DMS79 treated with DMSO at 0.1 percent for 48 hours (cell line): Measurements from ENCODE around the gene NUBP2.

Source experiments
- DNase-seq: peaks from one replicate; lab custom pipeline; 2025; lab: John Stamatoyannopoulos, UW

NUBP2 gene

GRCh38 chr16:1782408-1783264 lies at the start of gene NUBP2, which contains the start of gene SPSB3:
Gene NUBP2 (plus strand): TSS chr16:1782960. CDS start chr16:1783021, 61 bp downstream.
Gene SPSB3 (minus strand): TSS chr16:1782571. CDS start chr16:1781483, 1,088 bp downstream.
- peak; percentile 97 for DNase-seq

GRCh38 chr16:1734123-1734522 lies 48.6 kb upstream of the NUBP2 start:
- no peak for DNase-seq

GRCh38 chr16:1734816-1735215 lies 47.9 kb upstream of the NUBP2 start:
- no peak for DNase-seq

GRCh38 chr16:1740234-1740633 lies 42.5 kb upstream of the NUBP2 start:
- DNase-seq: no peak

GRCh38 chr16:1740781-1741490 lies 41.8 kb upstream of the NUBP2 start:
- DNase-seq: no peak

- no peak for DNase-seq
These were observed 41.1 kb upstream of the NUBP2 start for GRCh38 chr16:1741553-1742165.

GRCh38 chr16:1743376-1744337 lies 39.1 kb upstream of the NUBP2 start:
- no peak for DNase-seq

- DNase-seq: no peak
These were observed 38.4 kb upstream of the NUBP2 start for GRCh38 chr16:1744338-1744840.

- no peak for DNase-seq
These were observed 37.4 kb upstream of the NUBP2 start for GRCh38 chr16:1745181-1745899.

GRCh38 chr16:1745900-1746692 lies 36.7 kb upstream of the NUBP2 start:
- DNase-seq: no peak

GRCh38 chr16:1746693-1747195 lies 36.0 kb upstream of the NUBP2 start:
- DNase-seq: no peak

GRCh38 chr16:1747934-1748333 lies 34.8 kb upstream of the NUBP2 start:
- DNase-seq: no peak

- DNase-seq: no peak
These were observed 33.3 kb upstream of the NUBP2 start for GRCh38 chr16:1749152-1750117.

- no peak for DNase-seq
These were observed 30.8 kb upstream of the NUBP2 start for GRCh38 chr16:1751946-1752345.

GRCh38 chr16:1752853-1753252 lies 29.9 kb upstream of the NUBP2 start:
- no peak for DNase-seq

- no peak for DNase-seq
These were observed 28.6 kb upstream of the NUBP2 start for GRCh38 chr16:1754204-1754603.

GRCh38 chr16:1757714-1758461 lies 24.9 kb upstream of the NUBP2 start:
- DNase-seq: no peak

GRCh38 chr16:1758923-1759322 lies 23.8 kb upstream of the NUBP2 start:
- DNase-seq: no peak
